C4-2B (cell line): ENCODE results near the gene CMTM7.

Experiments used
- CTCF ChIP-seq: fragments of 450-650 bp; conservative IDR thresholded peaks from 2 replicates; pipeline ENCODE4 v1.5.1; 2017; ENCODE audit warnings: mild to moderate bottlenecking
- ZFX ChIP-seq: fragments of 450-650 bp; IDR thresholded peaks from 2 replicates; pipeline ENCODE4 v1.6.1; 2017

- TF ChIP-seq CTCF (no peak), ZFX (no peak)
Observed at GRCh38 chr3:32347343-32348125, 44.1 kb upstream of the CMTM7 start.
